GM23248 (cell line): ENCODE measurements around the gene FMN2. TPM values are rescaled to one million over a fixed set of nuclear protein-coding genes. Genes with fewer than 3 reads are reported as not detected.
"Not testable (repeated sequence)": the region's sequence is repeated elsewhere in the genome, so short reads cannot be mapped to it uniquely, and the experiment has no call there.

Source experiments
- DNase-seq: peaks from one replicate; pipeline ENCODE4 v3.0.0-alpha.2; 2015
- H2AFZ ChIP-seq: fragments of 200-600 bp; sonication (generic); 2 replicates; pipeline ENCODE4 v1.6.1; 2016; ENCODE audit warnings: antibody characterized with exemption
- H3F3A ChIP-seq: fragments of 200-600 bp; sonication (generic); 2 replicates; pipeline ENCODE4 v1.6.1; 2016; ENCODE audit warnings: mild to moderate bottlenecking, antibody characterized with exemption, mixed run types; ENCODE audit not compliant: insufficient read depth
- H3K27ac ChIP-seq: fragments of 200-600 bp; sonication (generic); 2 replicates; pipeline ENCODE4 v1.5.1; 2016; ENCODE audit warnings: mild to moderate bottlenecking
- H3K27me3 ChIP-seq: fragments of 200-600 bp; sonication (generic); replicated peaks from 2 replicates; pipeline ENCODE4 v1.6.1; 2016; ENCODE audit warnings: mild to moderate bottlenecking; ENCODE audit not compliant: insufficient read depth
- H3K36me3 ChIP-seq: fragments of 200-600 bp; sonication (generic); 2 replicates; pipeline ENCODE4 v1.6.1; 2016; ENCODE audit warnings: low read depth, mild to moderate bottlenecking
- H3K4me1 ChIP-seq: fragments of 200-600 bp; sonication (generic); 2 replicates; pipeline ENCODE4 v1.6.1; 2016; ENCODE audit warnings: mild to moderate bottlenecking; ENCODE audit not compliant: insufficient read depth
- H3K4me2 ChIP-seq: fragments of 200-600 bp; sonication (generic); one replicate; pipeline ENCODE4 v1.6.1; 2016; ENCODE audit warnings: mild to moderate bottlenecking; ENCODE audit not compliant: unreplicated experiment
- H3K4me3 ChIP-seq: fragments of 200-600 bp; sonication (generic); 2 replicates; pipeline ENCODE4 v1.5.1; 2016; ENCODE audit warnings: mild to moderate bottlenecking
- H3K79me2 ChIP-seq: fragments of 200-600 bp; sonication (generic); 2 replicates; pipeline ENCODE4 v1.6.1; 2016; ENCODE audit warnings: mild to moderate bottlenecking; ENCODE audit not compliant: insufficient read depth
- H3K9ac ChIP-seq: fragments of 200-600 bp; sonication (generic); 2 replicates; pipeline ENCODE4 v1.6.1; 2016; ENCODE audit warnings: mild to moderate bottlenecking
- H3K9me2 ChIP-seq: fragments of 200-600 bp; sonication (generic); 2 replicates; pipeline ENCODE4 v1.6.1; 2016; ENCODE audit warnings: mixed run types, mild to moderate bottlenecking, moderate library complexity; ENCODE audit not compliant: insufficient read depth
- H3K9me3 ChIP-seq: fragments of 200-600 bp; sonication (generic); one replicate; pipeline ENCODE4 v1.6.1; 2017; ENCODE audit warnings: low read depth
- H4K20me1 ChIP-seq: fragments of 200-600 bp; sonication (generic); 2 replicates; pipeline ENCODE4 v1.6.0; 2016; ENCODE audit not compliant: insufficient read depth
- EZH2 ChIP-seq: fragments of 200-600 bp; sonication (generic); IDR thresholded peaks from 2 replicates; pipeline ENCODE4 v1.6.1; 2018; ENCODE audit warnings: antibody characterized with exemption, mild to moderate bottlenecking; ENCODE audit not compliant: insufficient read depth, poor library complexity, severe bottlenecking
- EZH2phosphoT487 ChIP-seq: fragments of 200-600 bp; sonication (generic); IDR thresholded peaks from 2 replicates; pipeline ENCODE4 v1.6.1; 2018; ENCODE audit warnings: antibody characterized with exemption, moderate library complexity, mild to moderate bottlenecking, low read depth; ENCODE audit not compliant: insufficient read depth
- WGBS, 2 experiments: methylation state at CpG; one replicate each; pipeline ENCODE4 v1.1.6; 2015 to 2017; ENCODE audit warnings: low lambda C conversion rate in 2 of 2, low coverage in 1 of 2; ENCODE audit errors: missing lambda C conversion rate in 2 of 2; 5-methylcytosine and 5-hydroxymethylcytosine counted together
- in situ Hi-C: fragments of 300-500 bp; cut with MboI; formaldehyde crosslinking; loops from 2 replicates; pipeline ENCODE4 v1.15.0; 2020
- polyA plus RNA-seq: library from polyadenylated mRNA; unstranded; fragments of >200 nt; fragmentation: Nextera tagmentation; extraction: Ambion mirVana; gene quantifications from 2 replicates; pipeline ENCODE4 v1.2.1, GENCODE V29; 2016
- total RNA-seq: library from RNA; depleted of rRNA; stranded (reverse); fragments of >200 nt; shearing (Covaris generic); gene quantifications from 2 replicates; pipeline ENCODE4 v1.2.3, GENCODE V29; 2014

The FMN2 gene
- total and polyA plus RNA-seq, 2 experiments from 2014 or later: 78.2 to 114 TPM

- DNase-seq: no peak
- Histone ChIP-seq H3K27ac (no peak overlapping the region), H3K9me2 (no peaks in the 10 kb centered on the region), H3K36me3 (peaks cover 5% of the 10 kb centered on the region; the same call in 1 of the 2 replicates), H3K79me2 (peaks cover 100% of the 10 kb centered on the region), H3K4me1 (no peaks in the 10 kb centered on the region), H3K9me3 (no peaks in the 10 kb centered on the region), H3K4me3 (no peak overlapping the region), H3F3A (peaks cover 15% of the 10 kb centered on the region; the same call in 1 of the 2 replicates), H3K9ac (no peak overlapping the region), H3K27me3 (no peaks in the 10 kb centered on the region), H3K4me2 (no peak overlapping the region), H2AFZ (no peak overlapping the region), H4K20me1 (no peaks in the 10 kb centered on the region)
- TF ChIP-seq EZH2 (no peak), EZH2phosphoT487 (no peak)
- in situ Hi-C loops: no loop called here
- WGBS, 2 experiments: 91 to 98% methylated on average over 4 of the region's 4 CpGs
Observed at GRCh38 chr1:240322943-240323342, 231.3 kb downstream of the FMN2 start.

GRCh38 chr1:240328382-240328781 lies 236.7 kb downstream of the FMN2 start:
- in situ Hi-C loops, DNase-seq, H3K4me3 ChIP-seq, H3K4me2 ChIP-seq, H3K9me3 ChIP-seq, H3K4me1 ChIP-seq, H3K9me2 ChIP-seq, H3K9ac ChIP-seq, H4K20me1 ChIP-seq, H3K27me3 ChIP-seq, H3F3A ChIP-seq, H2AFZ ChIP-seq, H3K27ac ChIP-seq: not testable (repeated sequence)
- Histone ChIP-seq H3K36me3 (peaks cover 34% of the 10 kb centered on the region), H3K79me2 (peaks cover 82% of the 10 kb centered on the region)
- WGBS, 2 experiments: 100% methylated on average over 1 of the region's 1 CpG

- Histone ChIP-seq H3K36me3 (peaks cover 43% of the 10 kb centered on the region), H3K9ac (no peak overlapping the region), H3K4me3 (no peak overlapping the region), H3K27ac (no peak overlapping the region), H3K79me2 (peaks cover 78% of the 10 kb centered on the region), H3K9me3 (no peaks in the 10 kb centered on the region), H3K27me3 (no peaks in the 10 kb centered on the region), H3F3A (peaks cover 11% of the 10 kb centered on the region; the same call in 1 of the 2 replicates), H4K20me1 (no peaks in the 10 kb centered on the region), H2AFZ (no peak overlapping the region), H3K4me2 (no peak overlapping the region), H3K4me1 (no peaks in the 10 kb centered on the region), H3K9me2 (no peaks in the 10 kb centered on the region)
- DNase-seq: no peak
- in situ Hi-C loops: no loop called here
- TF ChIP-seq EZH2phosphoT487: no peak
- 51 to 56% methylated on average over 6 of the region's 6 CpGs for WGBS, 2 experiments
Observed at GRCh38 chr1:240329443-240329842, 237.8 kb downstream of the FMN2 start.

GRCh38 chr1:240332672-240333071 lies 241.0 kb downstream of the FMN2 start:
- no peak overlapping the region for H3K27ac ChIP-seq
- DNase-seq: no peak
- H3K9me3 ChIP-seq: no peaks in the 10 kb centered on the region
- H3K9ac ChIP-seq: no peak overlapping the region
- H4K20me1 ChIP-seq: no peaks in the 10 kb centered on the region
- H3F3A ChIP-seq: peaks cover 19% of the 10 kb centered on the region
- WGBS, 2 experiments: 92 to 94% methylated on average over 3 of the region's 3 CpGs
- in situ Hi-C loops: no loop called here
- H3K9me2 ChIP-seq: no peaks in the 10 kb centered on the region
- TF ChIP-seq EZH2phosphoT487: no peak
- no peak for TF ChIP-seq EZH2
- H3K4me2 ChIP-seq: no peak overlapping the region
- no peaks in the 10 kb centered on the region for H3K27me3 ChIP-seq
- peaks cover 59% of the 10 kb centered on the region for H3K79me2 ChIP-seq
- H3K4me3 ChIP-seq: no peak overlapping the region
- peaks cover 61% of the 10 kb centered on the region for H3K36me3 ChIP-seq
- H2AFZ ChIP-seq: no peak overlapping the region
- peaks cover 12% of the 10 kb centered on the region for H3K4me1 ChIP-seq

- no peak overlapping the region for H2AFZ ChIP-seq
- WGBS, 2 experiments: 1 to 2% methylated on average over 5 of the region's 5 CpGs
Observed at GRCh38 chr1:240337781-240338180, 246.1 kb downstream of the FMN2 start.

More at GRCh38 chr1:240337781-240338180, 246.1 kb downstream of the FMN2 start:
- Histone ChIP-seq H3K9ac (peak overlapping the region; percentile 53), H3K4me3 (peak overlapping the region; percentile 26), H3K4me2 (peak overlapping the region; percentile 76), H3K9me2 (no peaks in the 10 kb centered on the region; the same call in 1 of the 2 replicates), H4K20me1 (no peaks in the 10 kb centered on the region), H3K27ac (peak overlapping the region; percentile 87), H3K27me3 (no peaks in the 10 kb centered on the region), H3K79me2 (peaks cover 51% of the 10 kb centered on the region), H3K9me3 (no peaks in the 10 kb centered on the region), H3F3A (peaks cover 37% of the 10 kb centered on the region), H3K36me3 (peaks cover 58% of the 10 kb centered on the region), H3K4me1 (peaks cover 32% of the 10 kb centered on the region)
- TF ChIP-seq EZH2phosphoT487: peak; percentile 97
- TF ChIP-seq EZH2: no peak
- in situ Hi-C loops: no loop called here
- peak; percentile 94 for DNase-seq
